LNCaP clone FGC (cell line): Measurements from ENCODE around the gene F3.

Experiments used
- DNase-seq: peaks from one replicate; pipeline ENCODE4 v3.0.0-alpha.2; 2011; ENCODE audit warnings: low read depth
- H3K4me3 ChIP-seq: 2 replicates; pipeline ENCODE4 v1.5.1; 2011; ENCODE audit warnings: mild to moderate bottlenecking, low read depth, low read length, control low read depth
- CTCF ChIP-seq: IDR thresholded peaks from 2 replicates; pipeline ENCODE4 v1.5.1; 2012; ENCODE audit warnings: mild to moderate bottlenecking; ENCODE audit not compliant: control insufficient read depth, insufficient read depth; ENCODE audit errors: extremely low read depth

F3 gene

GRCh38 chr1:94528299-94528698 is 13.3 kb downstream of the F3 start:
- H3K4me3 ChIP-seq, result no peak overlapping the region
- no peak for TF ChIP-seq CTCF
- no peak for DNase-seq

DNA sequence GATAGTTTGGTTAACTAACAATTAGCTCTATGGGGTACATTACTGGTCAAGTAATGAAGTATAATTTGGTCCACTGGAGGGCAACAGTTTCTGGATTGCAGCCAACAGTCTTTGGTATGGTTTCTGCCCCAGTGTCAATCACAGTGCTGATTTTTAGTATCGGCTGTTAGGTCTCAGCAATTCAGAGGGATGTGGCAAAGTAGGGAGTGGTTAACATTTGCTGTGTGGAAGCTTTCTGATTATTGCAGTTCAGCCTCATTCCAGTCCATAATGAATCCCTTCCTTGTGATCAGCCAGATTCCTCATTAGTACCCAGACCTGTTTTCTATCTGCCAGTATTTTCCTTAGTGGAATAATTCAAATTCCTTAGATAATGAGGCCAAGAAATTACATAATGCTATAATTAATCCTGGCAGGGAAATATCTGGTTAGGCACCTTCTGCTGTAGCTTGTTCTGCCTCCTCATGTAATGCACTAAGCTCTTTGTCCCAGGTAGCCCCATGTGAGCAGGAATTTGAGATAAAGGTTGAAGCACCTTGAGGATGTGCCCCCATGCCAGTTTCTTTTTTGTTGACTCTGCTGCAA is 14.0 kb downstream of the F3 start:
- no peak overlapping the region for H3K4me3 ChIP-seq
- peak; percentile 15; the same call in 1 of the 2 replicates for TF ChIP-seq CTCF
- no peak for DNase-seq

DNA sequence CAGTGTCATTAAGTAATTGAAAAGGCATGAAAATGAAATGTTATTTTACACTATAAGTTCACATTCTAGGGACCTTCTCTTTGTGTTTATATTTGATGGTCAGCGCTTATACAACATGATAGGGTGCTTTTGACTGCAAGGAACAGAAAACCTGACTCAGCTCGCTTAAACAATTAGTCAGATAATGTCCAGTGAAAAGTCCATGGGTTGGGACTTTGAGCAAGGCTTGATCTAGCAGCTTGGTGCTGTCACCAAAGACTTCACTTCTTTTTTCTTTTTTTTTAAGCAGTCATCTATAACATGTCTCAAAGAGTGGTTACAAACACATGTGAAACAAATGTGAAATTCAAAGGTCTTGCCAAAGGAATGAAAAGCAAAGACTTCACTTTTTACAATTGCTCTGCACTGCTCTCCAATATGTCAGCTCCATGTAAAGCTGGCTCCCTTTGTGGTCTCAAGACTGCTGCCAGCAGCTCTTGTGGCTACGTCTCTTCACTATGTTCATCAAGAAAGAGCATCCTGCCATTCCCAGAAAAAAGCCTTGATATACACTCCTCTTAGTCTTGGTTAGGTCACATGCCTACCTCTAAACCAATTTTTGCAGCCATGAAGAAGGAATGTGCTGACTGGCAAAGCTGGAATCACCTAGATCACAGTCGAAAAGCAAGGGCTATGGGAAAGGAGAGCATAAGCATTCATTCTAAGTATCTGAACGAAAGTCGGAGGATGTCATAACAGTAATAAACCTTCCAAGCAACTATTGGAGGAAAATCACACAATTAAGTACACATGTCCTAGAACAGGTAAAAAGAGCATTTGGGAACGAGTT is 15.2 kb downstream of the F3 start:
- no peak for DNase-seq
- TF ChIP-seq CTCF, result no peak
- H3K4me3 ChIP-seq, result no peak overlapping the region

DNA sequence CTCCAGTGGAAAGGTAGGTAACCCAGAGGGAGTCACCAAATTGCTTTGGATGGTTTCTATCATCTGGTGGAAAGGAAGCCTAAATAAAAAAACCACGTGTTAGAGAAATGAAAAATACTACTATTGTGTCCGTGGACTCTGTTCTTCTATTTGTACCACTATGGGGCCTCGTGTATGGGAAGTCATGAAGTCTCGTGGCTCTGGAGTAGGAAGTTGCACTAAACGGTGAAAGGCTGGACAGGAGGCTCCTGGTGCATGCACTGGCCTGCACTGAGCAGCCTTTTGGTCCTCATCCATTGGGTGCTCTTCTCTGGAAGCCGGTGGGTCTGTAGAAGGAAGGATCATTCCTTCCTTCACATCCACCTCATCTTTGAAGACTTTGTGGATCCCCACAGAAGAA is 17.0 kb downstream of the F3 start:
- no peak for TF ChIP-seq CTCF
- DNase-seq, result no peak
- no peak overlapping the region for H3K4me3 ChIP-seq

DNA sequence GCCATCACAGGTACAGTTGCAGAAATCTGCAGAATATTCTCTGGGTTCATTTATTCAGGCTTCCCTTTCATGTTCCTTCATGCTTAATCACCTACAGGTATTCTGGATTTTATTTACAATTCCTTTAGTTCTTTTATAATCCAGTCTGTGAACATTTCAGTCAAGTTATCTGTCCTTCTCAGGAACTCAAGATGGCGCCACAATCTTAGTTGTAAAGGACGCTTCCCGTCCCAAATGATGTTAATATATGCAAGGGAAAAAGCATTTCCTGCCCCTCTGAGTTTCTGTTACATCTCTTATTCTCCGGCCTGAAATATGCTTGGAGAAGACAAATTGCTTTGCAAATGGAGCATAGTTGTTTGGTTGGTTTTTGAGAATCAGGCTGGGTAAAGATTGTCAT is 19.3 kb downstream of the F3 start:
- H3K4me3 ChIP-seq, result no peak overlapping the region
- DNase-seq, result no peak
- peak; percentile 73 for TF ChIP-seq CTCF

GRCh38 chr1:94519351-94519750 is 22.2 kb downstream of the F3 start:
- H3K4me3 ChIP-seq, result no peak overlapping the region
- no peak for TF ChIP-seq CTCF
- no peak for DNase-seq
